ENCODE measurements around the gene RAB31.

Gene RAB31

DNA sequence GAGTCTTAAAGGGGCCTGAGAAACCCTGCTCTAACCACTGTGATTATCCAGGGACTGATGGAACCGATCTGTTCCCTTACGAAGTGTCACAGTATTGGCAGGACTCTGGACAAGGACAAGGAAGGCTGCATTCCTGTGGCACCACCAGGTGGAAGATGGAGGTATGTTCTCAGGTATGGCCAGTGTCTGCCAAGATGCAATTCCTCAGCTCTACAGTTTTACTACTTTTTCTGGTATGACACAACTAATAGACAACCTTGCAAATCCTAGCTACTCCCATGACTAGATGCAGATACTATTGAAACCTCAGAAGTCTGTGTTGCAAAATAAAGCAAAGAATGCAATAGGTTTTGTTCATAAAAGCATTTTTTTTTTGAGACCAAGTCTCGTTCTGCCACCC lies 14.6 kb downstream of the RAB31 start:
- Histone ChIP-seq H3K79me1 (ENCODE audit: low read depth, low read length) (no peaks in the 10 kb centered on the region), H3K9me3 (replicated peaks in 1 of 2; ENCODE audit: control insufficient read depth in 2 of 2, insufficient read depth in 1 of 2, low read depth in 1 of 2, low read length in 2 of 2) (peaks cover 0 to 11% of the 10 kb centered on the region in 2 donors), H2BK12ac (ENCODE audit: low read length) (no peak overlapping the region), H2BK120ac (ENCODE audit: low read depth, low read length) (no peak overlapping the region), H3K4ac (ENCODE audit: low read length) (no peak overlapping the region), H3K18ac (ENCODE audit: low read length) (no peak overlapping the region), H3K27ac (replicated peaks; ENCODE audit: low read length) (no peak overlapping the region), H3K4me1 (ENCODE audit: control insufficient read depth in 2 of 2, insufficient read depth in 1 of 2, low read depth in 1 of 2, low read length in 2 of 2) (peaks cover 1 to 3% of the 10 kb centered on the region in 2 donors), H3K23ac (ENCODE audit: low read depth, low read length, poor library complexity) (no peak overlapping the region), H3K4me3 (ENCODE audit: low read length in 2 of 2) (no peak overlapping the region), H2BK15ac (ENCODE audit: low read length) (no peak overlapping the region), H4K91ac (ENCODE audit: low read depth, low read length, poor library complexity) (no peak overlapping the region), H3K14ac (ENCODE audit: low read length) (no peak overlapping the region), H2AFZ (ENCODE audit: low read length) (no peak overlapping the region), H2AK5ac (ENCODE audit: low read depth, low read length) (no peak overlapping the region), H3K9ac (ENCODE audit: low read depth, low read length, poor library complexity) (no peak overlapping the region), H3K27me3 (ENCODE audit: control insufficient read depth in 3 of 3, insufficient read depth in 3 of 3, low read depth in 1 of 3, low read length in 3 of 3) (no peaks in the 10 kb centered on the region), H2BK5ac (ENCODE audit: low read length) (no peak overlapping the region), H3K4me2 (ENCODE audit: insufficient read depth, low read length, poor library complexity, severe bottlenecking) (no peak overlapping the region), H4K8ac (ENCODE audit: low read depth, low read length) (no peak overlapping the region), H3K36me3 (replicated peaks in 1 of 2; ENCODE audit: control insufficient read depth in 2 of 2, insufficient read depth in 2 of 2, low read length in 2 of 2) (peaks cover 2 to 9% of the 10 kb centered on the region in 2 donors)
- WGBS, 2 donors (ENCODE audit: extremely low coverage in 2 of 2, insufficient read length in 2 of 2, insufficient replicate concordance in 1 of 2): no CpG with 5 or more reads among the region's 3 CpGs
- DNase-seq (ENCODE audit: low spot score): no peak

DNA sequence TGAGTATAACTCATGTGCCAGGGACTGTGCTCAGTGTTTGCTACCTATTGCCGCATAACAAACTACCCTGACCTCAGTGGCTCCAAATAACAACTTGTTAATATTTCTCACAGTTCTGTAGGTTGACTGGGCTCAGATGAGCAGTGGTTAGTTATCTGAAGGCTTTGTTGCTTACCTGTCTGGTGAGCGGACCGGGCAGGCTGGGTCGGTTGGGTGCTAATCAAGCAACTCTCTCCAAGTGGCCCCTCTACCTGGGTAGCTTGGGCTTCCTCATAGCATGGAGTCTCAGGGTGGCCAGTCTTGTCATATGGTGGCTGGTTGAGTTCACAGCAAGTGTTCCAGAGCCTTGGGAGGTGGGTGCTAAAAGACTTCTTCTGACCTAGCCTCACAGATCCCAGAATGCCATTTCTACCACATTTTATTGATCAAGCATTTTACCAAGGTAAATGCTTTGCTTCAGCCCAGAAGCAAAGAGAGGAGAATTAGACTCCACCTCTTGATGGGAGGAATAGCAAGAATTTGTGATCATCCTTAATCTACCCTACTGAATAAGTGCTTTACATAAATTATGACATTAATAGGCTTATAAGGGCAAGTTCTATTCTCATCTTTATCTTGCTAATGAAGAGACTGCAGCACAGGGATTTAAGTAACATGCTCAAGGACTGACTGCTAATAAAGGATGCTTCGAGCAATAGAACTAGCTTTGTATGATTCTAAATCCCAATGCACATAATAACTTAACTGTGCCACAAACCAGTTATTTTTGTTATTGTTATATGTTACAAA lies 16.9 kb downstream of the RAB31 start:
- Histone ChIP-seq H2BK120ac (ENCODE audit: low read depth, low read length) (no peak overlapping the region), H3K27ac (replicated peaks; ENCODE audit: low read length) (no peak overlapping the region), H2AK5ac (ENCODE audit: low read depth, low read length) (no peak overlapping the region), H3K4me2 (ENCODE audit: insufficient read depth, low read length, poor library complexity, severe bottlenecking) (no peak overlapping the region), H3K9me3 (replicated peaks in 1 of 2; ENCODE audit: control insufficient read depth in 2 of 2, insufficient read depth in 1 of 2, low read depth in 1 of 2, low read length in 2 of 2) (peaks cover 0 to 11% of the 10 kb centered on the region in 2 donors), H3K27me3 (ENCODE audit: control insufficient read depth in 3 of 3, insufficient read depth in 3 of 3, low read depth in 1 of 3, low read length in 3 of 3) (no peaks in the 10 kb centered on the region), H2BK12ac (ENCODE audit: low read length) (no peak overlapping the region), H3K9ac (ENCODE audit: low read depth, low read length, poor library complexity) (no peak overlapping the region), H3K4ac (ENCODE audit: low read length) (no peak overlapping the region), H4K8ac (ENCODE audit: low read depth, low read length) (no peak overlapping the region), H2BK15ac (ENCODE audit: low read length) (no peak overlapping the region), H3K4me3 (ENCODE audit: low read length in 2 of 2) (no peak overlapping the region), H3K23ac (ENCODE audit: low read depth, low read length, poor library complexity) (no peak overlapping the region), H3K79me1 (ENCODE audit: low read depth, low read length) (no peaks in the 10 kb centered on the region), H2BK5ac (ENCODE audit: low read length) (no peak overlapping the region), H3K4me1 (ENCODE audit: control insufficient read depth in 2 of 2, insufficient read depth in 1 of 2, low read depth in 1 of 2, low read length in 2 of 2) (no peaks in the 10 kb centered on the region), H3K14ac (ENCODE audit: low read length) (no peak overlapping the region), H3K36me3 (replicated peaks in 1 of 2; ENCODE audit: control insufficient read depth in 2 of 2, insufficient read depth in 2 of 2, low read length in 2 of 2) (peaks cover 2 to 9% of the 10 kb centered on the region in 2 donors), H4K91ac (ENCODE audit: low read depth, low read length, poor library complexity) (no peak overlapping the region), H3K18ac (ENCODE audit: low read length) (no peak overlapping the region), H2AFZ (ENCODE audit: low read length) (no peak overlapping the region)
- no CpG with 5 or more reads among the region's 5 CpGs for WGBS, 2 donors (ENCODE audit: extremely low coverage in 2 of 2, insufficient read length in 2 of 2, insufficient replicate concordance in 1 of 2)
- DNase-seq (ENCODE audit: low spot score): no peak

DNA sequence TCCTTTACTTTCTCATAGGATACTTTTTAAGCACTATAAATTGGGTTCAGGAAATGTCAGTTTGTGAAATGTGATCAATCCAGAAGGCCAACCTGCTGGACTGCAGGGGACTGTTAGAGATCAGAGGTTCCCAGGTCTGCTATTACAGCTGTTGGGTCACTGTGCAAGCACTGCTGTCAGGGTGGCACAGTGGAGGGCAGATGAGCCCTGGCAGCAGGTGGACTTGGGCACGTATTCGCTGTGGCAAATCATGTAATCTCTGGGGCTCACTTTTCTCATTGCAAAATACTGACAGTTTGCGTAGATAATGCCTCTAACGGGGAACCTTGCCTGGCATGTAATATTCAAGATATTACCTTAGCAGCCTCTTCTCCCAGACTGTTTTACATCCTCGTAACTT lies 18.1 kb downstream of the RAB31 start:
- Histone ChIP-seq H3K79me1 (ENCODE audit: low read depth, low read length) (no peaks in the 10 kb centered on the region), H2BK12ac (ENCODE audit: low read length) (no peak overlapping the region), H2BK120ac (ENCODE audit: low read depth, low read length) (no peak overlapping the region), H2BK5ac (ENCODE audit: low read length) (no peak overlapping the region), H3K4ac (ENCODE audit: low read length) (no peak overlapping the region), H2AFZ (ENCODE audit: low read length) (no peak overlapping the region), H3K27ac (replicated peaks; ENCODE audit: low read length) (no peak overlapping the region), H3K4me2 (ENCODE audit: insufficient read depth, low read length, poor library complexity, severe bottlenecking) (no peak overlapping the region), H3K9ac (ENCODE audit: low read depth, low read length, poor library complexity) (no peak overlapping the region), H3K27me3 (ENCODE audit: control insufficient read depth in 3 of 3, insufficient read depth in 3 of 3, low read depth in 1 of 3, low read length in 3 of 3) (no peaks in the 10 kb centered on the region), H3K14ac (ENCODE audit: low read length) (no peak overlapping the region), H4K91ac (ENCODE audit: low read depth, low read length, poor library complexity) (peak overlapping the region; percentile 74), H2AK5ac (ENCODE audit: low read depth, low read length) (no peak overlapping the region), H3K23ac (ENCODE audit: low read depth, low read length, poor library complexity) (no peak overlapping the region), H2BK15ac (ENCODE audit: low read length) (no peak overlapping the region), H3K9me3 (replicated peaks in 1 of 2; ENCODE audit: control insufficient read depth in 2 of 2, insufficient read depth in 1 of 2, low read depth in 1 of 2, low read length in 2 of 2) (peaks cover 0 to 11% of the 10 kb centered on the region in 2 donors), H3K4me1 (ENCODE audit: control insufficient read depth in 2 of 2, insufficient read depth in 1 of 2, low read depth in 1 of 2, low read length in 2 of 2) (no peaks in the 10 kb centered on the region), H3K36me3 (replicated peaks in 1 of 2; ENCODE audit: control insufficient read depth in 2 of 2, insufficient read depth in 2 of 2, low read length in 2 of 2) (peaks cover 2 to 9% of the 10 kb centered on the region in 2 donors), H4K8ac (ENCODE audit: low read depth, low read length) (no peak overlapping the region), H3K4me3 (ENCODE audit: low read length in 2 of 2) (no peak overlapping the region), H3K18ac (ENCODE audit: low read length) (peak overlapping the region; percentile 55)
- DNase-seq (ENCODE audit: low spot score): no peak
- WGBS, 2 donors (ENCODE audit: extremely low coverage in 2 of 2, insufficient read length in 2 of 2, insufficient replicate concordance in 1 of 2): no CpG with 5 or more reads among the region's 5 CpGs

DNA sequence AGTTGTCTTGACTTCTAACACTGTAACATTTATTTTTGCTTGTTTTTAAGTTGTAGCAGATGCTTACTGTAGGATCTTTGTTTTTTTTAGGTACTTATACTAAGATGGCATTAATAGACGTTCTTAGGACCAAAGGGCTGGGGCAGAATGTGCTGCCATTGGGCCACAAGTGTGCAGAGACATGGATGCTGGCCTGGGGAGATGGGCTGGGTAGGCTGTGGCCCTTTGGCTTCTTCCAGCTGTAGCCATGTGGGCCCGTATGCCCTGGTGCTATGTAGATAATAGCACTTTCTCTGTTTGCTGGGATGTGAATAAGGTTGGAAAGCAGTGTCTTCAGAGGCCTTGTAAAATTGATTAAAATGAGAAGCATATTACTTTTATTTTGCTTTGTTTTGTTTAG lies 18.8 kb downstream of the RAB31 start:
- no peak overlapping the region for H2BK5ac ChIP-seq (ENCODE audit: low read length)
- no peak overlapping the region for H3K4ac ChIP-seq (ENCODE audit: low read length)
- no peak overlapping the region for H3K23ac ChIP-seq (ENCODE audit: low read depth, low read length, poor library complexity)
- no peak overlapping the region for H4K8ac ChIP-seq (ENCODE audit: low read depth, low read length)
- H3K27me3 ChIP-seq (ENCODE audit: control insufficient read depth in 3 of 3, insufficient read depth in 3 of 3, low read depth in 1 of 3, low read length in 3 of 3): no peaks in the 10 kb centered on the region
- no peak overlapping the region for H3K4me2 ChIP-seq (ENCODE audit: insufficient read depth, low read length, poor library complexity, severe bottlenecking)
- H3K36me3 ChIP-seq (replicated peaks in 1 of 2; ENCODE audit: control insufficient read depth in 2 of 2, insufficient read depth in 2 of 2, low read length in 2 of 2): peaks cover 2 to 12% of the 10 kb centered on the region in 2 donors
- DNase-seq (ENCODE audit: low spot score): no peak
- peaks cover 0 to 11% of the 10 kb centered on the region in 2 donors for H3K9me3 ChIP-seq (replicated peaks in 1 of 2; ENCODE audit: control insufficient read depth in 2 of 2, insufficient read depth in 1 of 2, low read depth in 1 of 2, low read length in 2 of 2)
- no peak overlapping the region for H3K9ac ChIP-seq (ENCODE audit: low read depth, low read length, poor library complexity)
- H3K18ac ChIP-seq (ENCODE audit: low read length): no peak overlapping the region
- H3K79me1 ChIP-seq (ENCODE audit: low read depth, low read length): no peaks in the 10 kb centered on the region
- no peak overlapping the region for H2BK120ac ChIP-seq (ENCODE audit: low read depth, low read length)
- no peak overlapping the region for H3K4me3 ChIP-seq (ENCODE audit: low read length in 2 of 2)
- no peak overlapping the region for H2AFZ ChIP-seq (ENCODE audit: low read length)
- no peak overlapping the region for H2BK12ac ChIP-seq (ENCODE audit: low read length)
- H3K27ac ChIP-seq (replicated peaks; ENCODE audit: low read length): no peak overlapping the region
- no peak overlapping the region for H4K91ac ChIP-seq (ENCODE audit: low read depth, low read length, poor library complexity)
- H2AK5ac ChIP-seq (ENCODE audit: low read depth, low read length): no peak overlapping the region
- no CpG with 5 or more reads among the region's 2 CpGs for WGBS, 2 donors (ENCODE audit: extremely low coverage in 2 of 2, insufficient read length in 2 of 2, insufficient replicate concordance in 1 of 2)
- no peak overlapping the region for H2BK15ac ChIP-seq (ENCODE audit: low read length)
- H3K4me1 ChIP-seq (ENCODE audit: control insufficient read depth in 2 of 2, insufficient read depth in 1 of 2, low read depth in 1 of 2, low read length in 2 of 2): no peaks in the 10 kb centered on the region
- no peak overlapping the region for H3K14ac ChIP-seq (ENCODE audit: low read length)
